Embryonic facial prominence (tissue), 1 donor: ENCODE results near the gene PLA2G4D.

Experiments
- DNase-seq: peaks from one replicate; pipeline ENCODE4 v3.0.0-alpha.2; 2016; ENCODE audit errors: extremely low spot score

The PLA2G4D gene

DNA sequence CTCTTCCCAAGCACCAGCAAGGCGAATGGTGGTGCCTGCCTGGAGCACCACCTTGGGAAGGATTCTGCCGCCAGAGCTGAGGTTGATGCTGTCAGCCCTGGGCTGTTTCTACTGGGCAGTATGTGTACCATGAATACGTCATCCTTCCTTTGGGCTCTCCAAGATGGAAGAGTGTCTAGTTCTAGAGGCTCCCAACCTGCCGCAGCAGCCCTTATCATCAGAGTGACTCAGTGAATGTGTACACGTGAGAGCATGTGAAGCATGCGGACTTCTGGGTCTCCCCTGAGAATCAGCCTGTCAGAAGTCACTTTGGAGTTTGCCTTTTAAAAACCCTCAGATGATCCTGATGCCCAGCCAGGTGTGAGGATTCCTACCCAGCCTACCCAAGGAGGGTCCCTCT lies 20.9 kb downstream of the PLA2G4D start:
- no peak for DNase-seq

DNA sequence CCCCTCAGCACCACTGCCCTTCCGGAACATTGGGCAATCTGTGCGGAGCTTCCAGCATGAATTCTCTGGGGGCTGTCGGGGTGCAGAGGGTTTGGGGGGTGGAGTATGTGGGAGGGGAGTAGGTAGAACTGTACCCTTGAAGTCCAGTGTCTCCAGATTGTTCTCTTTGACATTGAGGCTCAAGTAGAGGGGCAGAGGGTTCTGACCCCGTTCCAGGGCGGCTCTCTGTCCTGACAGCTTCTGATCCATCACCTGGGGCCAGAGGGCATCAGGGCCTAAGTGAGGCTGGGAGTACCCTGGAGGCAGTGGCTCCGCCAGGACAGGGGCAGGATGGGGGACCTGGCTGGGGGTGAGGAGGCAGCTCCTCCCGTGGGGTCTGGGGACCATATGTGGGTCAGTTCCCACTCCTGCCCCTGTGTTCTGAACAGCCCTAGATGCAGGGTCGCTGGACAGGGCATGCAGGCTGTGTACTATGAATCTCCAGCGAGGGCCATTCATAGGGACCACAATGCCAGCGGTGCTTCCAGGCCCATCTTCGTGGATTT lies 22.1 kb downstream of the PLA2G4D start:
- no peak for DNase-seq

DNA sequence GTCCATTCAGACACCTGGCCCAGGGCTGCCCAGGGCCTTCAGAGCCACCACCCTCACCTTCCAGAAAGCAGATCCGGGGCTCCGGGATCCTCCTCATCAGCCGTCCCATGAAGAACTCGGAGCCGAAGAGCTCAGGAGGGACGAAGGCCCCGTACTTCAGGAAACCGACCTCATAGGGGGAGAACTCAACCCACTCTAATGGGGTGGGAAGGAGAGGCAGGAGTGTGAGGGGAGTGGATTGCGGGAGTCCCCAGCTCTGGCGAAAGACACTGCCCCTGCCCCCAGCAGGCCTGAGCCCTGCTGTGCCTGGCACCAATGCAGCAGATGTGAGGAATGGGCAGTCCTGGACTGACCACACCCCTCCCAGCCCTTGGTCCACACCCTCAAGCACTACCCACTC lies 22.6 kb downstream of the PLA2G4D start:
- no peak for DNase-seq

- no peak for DNase-seq
Observed at GRCh38 chr15:42070976-42071350, 23.4 kb downstream of the PLA2G4D start.

DNA sequence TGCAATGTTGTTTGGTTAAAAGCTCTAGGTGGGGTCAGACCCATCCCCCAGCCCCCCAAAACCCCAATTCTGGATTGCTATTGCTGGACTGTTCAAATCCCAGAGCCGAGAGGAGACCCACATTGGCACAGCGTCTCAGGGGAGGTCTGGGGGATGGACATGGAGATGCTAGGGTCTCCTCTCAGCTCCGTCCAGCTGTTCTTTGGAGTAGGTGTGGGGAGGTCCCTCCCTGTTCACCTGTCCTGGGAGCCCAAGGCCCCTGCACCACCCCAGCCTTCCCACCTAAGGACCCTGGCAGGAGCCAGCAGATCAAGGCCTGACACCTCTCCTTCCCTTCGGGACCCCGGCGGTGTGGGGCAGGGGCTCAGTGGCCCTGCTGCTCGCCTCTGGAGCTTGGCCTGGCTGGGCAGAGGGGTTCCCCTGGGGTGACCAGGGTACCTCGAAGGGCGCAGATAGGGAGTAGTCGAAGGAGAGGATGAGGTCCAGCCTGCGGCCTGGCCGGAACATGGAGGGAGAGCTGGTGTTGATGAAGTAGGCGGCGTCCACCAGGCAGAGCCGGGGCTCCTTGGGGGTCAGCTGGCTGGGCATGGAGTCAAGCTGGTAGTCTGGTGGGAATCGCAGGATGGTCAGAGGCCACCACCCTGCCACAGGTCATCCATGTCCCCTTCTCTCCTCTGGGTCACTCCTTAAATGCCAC lies 23.9 kb downstream of the PLA2G4D start:
- DNase-seq: no peak

DNA sequence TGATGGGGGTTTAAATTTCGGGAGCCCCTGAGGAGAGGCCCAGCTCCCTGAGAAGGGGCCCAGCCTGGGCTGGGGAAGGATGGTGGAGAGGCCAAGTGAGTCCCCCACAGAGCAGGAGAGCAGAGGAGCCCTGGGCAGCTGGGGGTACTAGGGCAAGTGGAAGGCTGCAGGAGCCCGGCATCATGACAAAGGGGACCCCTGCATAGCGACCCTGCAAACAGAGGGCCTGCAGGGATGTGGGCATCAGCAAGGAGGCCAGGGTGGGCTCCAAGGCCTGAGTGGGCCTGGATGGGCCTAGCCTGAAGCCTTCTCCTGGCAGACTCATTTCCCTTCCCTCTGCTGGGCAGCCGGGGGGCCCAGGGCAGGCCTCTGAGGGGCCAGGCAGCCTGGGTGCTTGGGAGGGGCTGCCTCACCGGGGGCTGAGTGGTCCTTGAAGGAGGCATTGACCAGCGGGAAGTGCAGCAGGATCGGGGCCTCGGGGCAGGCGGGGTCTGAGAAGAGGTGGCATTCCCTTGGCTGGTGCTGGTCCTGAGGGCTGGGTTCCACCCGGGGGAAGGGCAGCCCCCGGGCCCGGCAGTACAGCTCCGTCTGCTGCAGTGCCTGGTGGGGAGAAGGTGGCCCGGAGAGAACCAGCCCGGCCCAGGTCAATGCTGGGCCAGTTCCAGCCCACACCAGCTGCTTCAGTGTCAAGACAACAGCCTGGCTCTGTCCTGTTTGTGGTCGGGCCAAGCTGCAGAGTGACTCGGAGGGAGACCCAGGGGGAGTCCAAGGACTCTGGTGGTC lies 24.7 kb downstream of the PLA2G4D start:
- no peak for DNase-seq

DNA sequence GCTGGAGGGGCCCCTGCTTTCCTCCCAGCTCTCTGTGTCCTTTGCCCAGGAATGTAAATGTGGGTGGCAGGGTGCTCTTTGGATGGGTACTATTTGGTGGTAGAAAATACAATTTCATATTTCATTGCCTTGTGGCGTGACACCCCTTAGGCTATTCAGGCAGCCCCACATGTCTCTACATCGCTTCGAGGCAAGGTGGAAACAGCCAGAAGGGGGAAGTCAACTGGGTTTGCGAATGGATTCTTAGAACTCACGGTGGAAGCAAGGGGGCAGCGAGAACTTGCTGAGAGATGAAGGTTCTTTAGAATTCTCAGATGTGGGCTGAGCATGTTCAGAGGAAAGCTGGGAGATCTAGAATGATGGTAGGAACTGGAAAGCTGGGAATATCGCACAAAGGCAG lies 25.3 kb downstream of the PLA2G4D start:
- DNase-seq: no peak

GRCh38 chr15:42068601-42069000 lies 25.8 kb downstream of the PLA2G4D start:
- no peak for DNase-seq

- DNase-seq: no peak
Observed at GRCh38 chr15:42066764-42067415, 27.5 kb downstream of the PLA2G4D start.

- DNase-seq: no peak
Observed at GRCh38 chr15:42065468-42065867, 28.9 kb downstream of the PLA2G4D start.

- DNase-seq: no peak
Observed at GRCh38 chr15:42065033-42065432, 29.3 kb downstream of the PLA2G4D start.

DNA sequence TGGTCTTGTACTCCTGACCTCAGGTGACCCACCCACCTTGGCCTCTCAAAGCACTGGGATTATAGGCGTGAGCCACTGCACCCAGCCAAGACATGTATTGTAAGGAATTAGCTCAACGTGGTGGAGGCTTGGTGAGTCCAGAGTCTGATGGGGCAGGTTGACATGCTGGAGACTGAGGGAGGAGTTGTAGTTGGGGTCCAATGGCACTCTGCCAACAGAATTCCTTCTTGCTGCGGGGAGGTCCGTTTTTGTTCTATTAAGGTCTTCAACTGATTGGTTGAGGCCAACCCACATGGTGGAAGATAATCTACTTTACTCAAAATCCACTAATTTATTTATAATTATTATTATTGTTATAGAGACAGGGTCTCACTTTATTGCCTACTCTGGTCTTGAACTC lies 30.1 kb downstream of the PLA2G4D start:
- DNase-seq: no peak

- no peak for DNase-seq
Observed at GRCh38 chr15:42063122-42063848, 31.1 kb downstream of the PLA2G4D start.

GRCh38 chr15:42062284-42062806 lies 32.0 kb downstream of the PLA2G4D start:
- no peak for DNase-seq

GRCh38 chr15:42060797-42061196 lies 33.6 kb downstream of the PLA2G4D start:
- DNase-seq: no peak

- no peak for DNase-seq
Observed at GRCh38 chr15:42060477-42060763, 33.9 kb downstream of the PLA2G4D start.

GRCh38 chr15:42059661-42060476 lies 34.5 kb downstream of the PLA2G4D start:
- no peak for DNase-seq

- no peak for DNase-seq
Observed at GRCh38 chr15:42058791-42059190, 35.6 kb downstream of the PLA2G4D start.

- no peak for DNase-seq
Observed at GRCh38 chr15:42057799-42058646, 36.3 kb downstream of the PLA2G4D start.
